Activated T-helper 1 cell treated with anti-CD3 and anti-CD28 coated beads, Interleukin-12 subunit alpha, Interleukin-12 subunit beta, Interleukin-2, Interleukin-4 antibody, amounts not matched to agents 30 ng/mL and 10 ng/mL and 1 ng/mL, durations not matched to agents 14 hours and 24 hours and 36 hours (primary cell): Measurements from ENCODE around the gene NELL1. TPM values are rescaled to one million over a fixed set of nuclear protein-coding genes. Genes with fewer than 3 reads are reported as not detected.

Experiments used
- DNase-seq: peaks from one replicate; pipeline ENCODE4 v3.0.0; 2021; ENCODE audit warnings: low spot score
- H3K27ac Mint-ChIP-seq: one replicate; pipeline ENCODE4 v1.8.0; 2021; ENCODE audit warnings: mild to moderate bottlenecking, mixed read lengths
- H3K27me3 Mint-ChIP-seq: one replicate; pipeline ENCODE4 v1.8.0; 2022; ENCODE audit warnings: mild to moderate bottlenecking, moderate library complexity, mixed read lengths; ENCODE audit not compliant: insufficient read depth
- H3K36me3 Mint-ChIP-seq: one replicate; pipeline ENCODE4 v1.8.0; 2021; ENCODE audit warnings: low read depth, mixed read lengths
- H3K4me1 Mint-ChIP-seq: one replicate; pipeline ENCODE4 v1.8.0; 2021; ENCODE audit warnings: low read depth, mixed read lengths
- H3K4me3 Mint-ChIP-seq: one replicate; pipeline ENCODE4 v1.8.0; 2021; ENCODE audit warnings: mild to moderate bottlenecking, moderate library complexity, mixed read lengths
- H3K9me3 Mint-ChIP-seq: one replicate; pipeline ENCODE4 v1.8.0; 2021; ENCODE audit warnings: mixed read lengths
- intact Hi-C: fragments of 100-400 bp; cut with micrococcal nuclease; formaldehyde crosslinking; loops from one replicate; pipeline ENCODE4 v1.15.1; 2024
- total RNA-seq: library from RNA; stranded (reverse); gene quantifications from 2 replicates; pipeline ENCODE4 v1.2.3, GENCODE V29; 2022

The NELL1 gene
- total RNA-seq, 1 donor from 2014 or later, result not detected

DNA sequence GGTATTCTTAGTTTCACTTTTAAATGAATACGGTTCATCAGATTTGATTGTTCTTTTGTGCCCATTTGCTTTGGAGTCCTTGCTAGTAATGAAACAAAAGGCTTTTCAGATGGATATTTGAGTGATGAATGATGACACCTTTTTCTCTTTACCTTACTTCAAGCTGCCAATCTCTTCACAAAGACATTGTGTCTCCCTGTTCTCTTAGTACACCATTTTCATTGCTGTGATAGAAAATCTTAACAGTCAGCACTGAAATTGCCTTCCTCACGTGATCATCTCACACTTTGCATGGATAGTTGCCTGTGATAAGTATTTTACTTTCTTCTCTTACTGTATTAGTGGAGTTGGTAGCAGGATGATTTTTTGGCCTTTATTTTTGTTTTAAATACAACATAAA, 396.6 kb downstream of the NELL1 start:
- Mint-ChIP-seq H3K9me3 (peaks cover 16% of the 10 kb centered on the region), H3K36me3 (no peaks in the 10 kb centered on the region), H3K27ac (no peak overlapping the region)

DNA sequence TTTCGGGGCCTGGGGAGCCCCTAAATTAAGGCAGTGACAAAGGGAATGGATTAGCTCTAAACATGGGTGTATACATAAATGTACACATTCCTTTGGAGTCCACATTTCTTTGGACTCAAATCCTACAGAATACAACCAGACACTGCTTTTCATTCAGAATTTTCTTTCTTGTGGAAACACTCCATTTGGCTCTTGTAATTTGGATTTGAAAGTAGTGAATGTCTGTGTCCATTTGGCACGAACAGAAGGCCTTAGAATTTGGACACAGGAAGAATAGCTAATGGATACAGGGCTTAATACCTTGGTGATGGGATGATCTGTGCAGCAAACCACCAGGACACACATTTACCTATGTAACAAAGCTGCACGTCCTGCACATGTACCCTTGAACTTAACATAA, 399.5 kb downstream of the NELL1 start:
- intact Hi-C loops, result no loop called here
- H3K4me3 Mint-ChIP-seq, result no peak overlapping the region

More for the DNA sequence above, 396.6 kb downstream of the NELL1 start:
- no peak overlapping the region for H3K4me3 Mint-ChIP-seq
- DNase-seq, result no peak
- no peaks in the 10 kb centered on the region for H3K4me1 Mint-ChIP-seq
- no peaks in the 10 kb centered on the region for H3K27me3 Mint-ChIP-seq
- intact Hi-C loops, result no loop called here

GRCh38 chr11:21069909-21070308, 400.5 kb downstream of the NELL1 start:
- Mint-ChIP-seq H3K9me3 (no peaks in the 10 kb centered on the region), H3K36me3 (no peaks in the 10 kb centered on the region), H3K4me3 (no peak overlapping the region), H3K27ac (no peak overlapping the region), H3K4me1 (no peaks in the 10 kb centered on the region), H3K27me3 (no peaks in the 10 kb centered on the region)
- no peak for DNase-seq
- intact Hi-C loops, result no loop called here

More for the DNA sequence above, 399.5 kb downstream of the NELL1 start:
- no peak for DNase-seq
- H3K36me3 Mint-ChIP-seq, result no peaks in the 10 kb centered on the region
- H3K4me1 Mint-ChIP-seq, result no peaks in the 10 kb centered on the region
- no peaks in the 10 kb centered on the region for H3K27me3 Mint-ChIP-seq
- H3K9me3 Mint-ChIP-seq, result peaks cover 4% of the 10 kb centered on the region
- no peak overlapping the region for H3K27ac Mint-ChIP-seq

- Mint-ChIP-seq H3K9me3 (peaks cover 5% of the 10 kb centered on the region), H3K4me3 (no peak overlapping the region), H3K36me3 (no peaks in the 10 kb centered on the region), H3K27me3 (no peaks in the 10 kb centered on the region), H3K4me1 (no peaks in the 10 kb centered on the region), H3K27ac (no peak overlapping the region)
- intact Hi-C loops, result no loop called here
- DNase-seq, result no peak
Observed at GRCh38 chr11:21072558-21072957, 403.2 kb downstream of the NELL1 start.

DNA sequence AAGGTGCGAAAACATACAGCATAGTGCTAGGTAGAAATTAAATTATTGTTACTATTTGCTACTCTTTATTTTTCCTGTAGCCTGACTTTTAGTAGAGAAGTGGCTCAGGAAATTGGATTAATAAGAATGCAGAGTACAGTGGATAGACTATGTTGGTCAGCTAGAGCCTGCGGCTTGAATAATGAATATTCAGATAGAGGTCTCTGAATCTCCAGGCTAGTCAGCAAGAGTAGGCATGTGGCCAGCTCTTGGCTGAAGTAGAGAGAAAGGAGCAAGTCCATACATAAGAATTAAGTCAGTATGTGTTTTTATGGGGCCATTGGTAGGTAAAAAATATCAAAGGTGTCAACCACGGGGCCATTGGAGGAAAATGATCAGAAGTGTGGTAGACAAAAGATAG, 413.5 kb downstream of the NELL1 start:
- H3K27ac Mint-ChIP-seq, result no peak overlapping the region
- intact Hi-C loops, result no loop called here
- no peaks in the 10 kb centered on the region for H3K4me1 Mint-ChIP-seq
- H3K9me3 Mint-ChIP-seq, result no peaks in the 10 kb centered on the region
- no peaks in the 10 kb centered on the region for H3K27me3 Mint-ChIP-seq
- H3K36me3 Mint-ChIP-seq, result no peaks in the 10 kb centered on the region
- no peak overlapping the region for H3K4me3 Mint-ChIP-seq
- DNase-seq, result no peak

- H3K27me3 Mint-ChIP-seq, result no peaks in the 10 kb centered on the region
- intact Hi-C loops, result no loop called here
- no peaks in the 10 kb centered on the region for H3K4me1 Mint-ChIP-seq
- H3K4me3 Mint-ChIP-seq, result no peak overlapping the region
- H3K27ac Mint-ChIP-seq, result no peak overlapping the region
- no peak for DNase-seq
- H3K9me3 Mint-ChIP-seq, result peaks cover 4% of the 10 kb centered on the region
- no peaks in the 10 kb centered on the region for H3K36me3 Mint-ChIP-seq
Observed at GRCh38 chr11:21088930-21089329, 419.5 kb downstream of the NELL1 start.

DNA sequence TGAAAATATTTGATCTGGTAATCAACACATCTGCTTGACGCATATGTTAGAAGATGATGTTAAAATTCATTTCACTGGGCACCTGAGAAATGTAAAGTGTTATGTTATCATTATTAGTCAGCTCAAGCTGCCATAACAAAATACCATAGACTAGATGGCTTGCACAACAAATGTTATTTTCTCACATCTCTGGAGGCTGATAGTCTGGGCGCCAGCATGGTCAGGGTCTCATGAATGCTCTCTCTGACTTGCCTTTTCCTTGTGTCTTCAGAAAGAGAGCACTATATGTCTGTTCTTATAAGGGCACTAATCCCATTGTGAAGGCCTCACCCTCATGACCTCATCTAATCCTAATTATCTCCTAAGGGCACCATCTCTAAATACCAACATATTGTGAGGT, 435.3 kb downstream of the NELL1 start:
- no peak overlapping the region for H3K4me3 Mint-ChIP-seq
- no peak for DNase-seq
- intact Hi-C loops, result no loop called here
- H3K27me3 Mint-ChIP-seq, result no peaks in the 10 kb centered on the region
- no peaks in the 10 kb centered on the region for H3K9me3 Mint-ChIP-seq
- H3K36me3 Mint-ChIP-seq, result no peaks in the 10 kb centered on the region
- no peaks in the 10 kb centered on the region for H3K4me1 Mint-ChIP-seq
- no peak overlapping the region for H3K27ac Mint-ChIP-seq

DNA sequence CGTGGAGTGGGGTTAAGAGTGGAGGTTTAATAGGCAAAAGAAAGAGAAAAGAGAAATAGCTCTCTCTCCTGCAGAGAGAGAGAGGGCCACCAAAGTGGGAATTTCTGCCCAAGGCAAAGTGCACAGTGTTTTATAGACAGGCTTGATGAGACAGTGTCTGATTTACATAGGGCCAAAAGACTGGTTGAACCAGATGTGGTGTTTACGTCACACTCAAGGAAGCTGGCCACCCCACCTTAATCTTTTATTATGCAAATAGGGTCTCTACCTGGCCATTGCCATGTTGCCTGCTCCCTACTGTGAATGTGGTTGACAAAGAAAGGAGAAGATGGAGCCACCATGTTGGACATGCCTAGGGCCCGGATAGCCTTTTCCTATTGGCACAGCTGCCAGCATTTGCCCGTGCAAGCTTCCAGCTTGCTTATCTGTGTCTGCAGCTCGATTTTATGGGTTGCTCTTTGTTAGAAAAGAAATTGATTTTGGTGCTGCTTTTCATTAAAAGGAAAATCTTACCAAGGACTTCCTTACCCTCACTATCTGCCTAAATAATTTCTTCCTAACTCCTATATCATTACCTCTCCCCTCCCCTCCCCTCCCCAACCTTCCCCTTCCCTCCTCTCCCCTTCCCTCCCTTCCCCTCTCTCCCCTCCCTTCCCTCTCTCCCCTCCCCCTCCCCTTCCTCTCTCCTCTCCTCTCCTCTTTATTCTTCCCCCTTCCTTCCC, 436.0 kb downstream of the NELL1 start:
- no peak for DNase-seq
- H3K36me3 Mint-ChIP-seq, result no peaks in the 10 kb centered on the region
- no peak overlapping the region for H3K27ac Mint-ChIP-seq
- intact Hi-C loops, result no loop called here
- H3K27me3 Mint-ChIP-seq, result no peaks in the 10 kb centered on the region
- H3K4me3 Mint-ChIP-seq, result no peak overlapping the region
- H3K9me3 Mint-ChIP-seq, result no peaks in the 10 kb centered on the region
- H3K4me1 Mint-ChIP-seq, result no peaks in the 10 kb centered on the region

DNA sequence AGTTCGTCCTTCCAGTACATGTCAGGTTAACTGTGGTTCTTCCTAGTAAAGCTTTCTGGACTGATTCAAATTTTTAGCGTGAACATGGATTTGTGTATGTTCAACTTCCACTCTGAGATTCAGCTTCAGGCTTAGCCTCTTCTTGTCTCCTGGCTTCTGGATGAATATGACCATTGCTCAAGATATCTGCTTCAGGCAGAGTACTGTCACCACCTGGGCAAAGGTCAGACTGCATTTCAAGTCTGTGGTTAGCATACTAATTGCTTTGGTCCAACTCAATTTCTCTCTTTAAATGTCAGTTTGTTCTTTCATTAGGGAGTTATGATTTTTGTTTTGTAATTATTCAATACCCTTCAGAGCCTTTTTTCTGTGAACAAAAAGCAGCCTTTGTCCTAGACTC, 440.0 kb downstream of the NELL1 start:
- Mint-ChIP-seq H3K9me3 (peaks cover 5% of the 10 kb centered on the region), H3K4me1 (no peaks in the 10 kb centered on the region), H3K4me3 (no peak overlapping the region), H3K36me3 (no peaks in the 10 kb centered on the region), H3K27me3 (no peaks in the 10 kb centered on the region), H3K27ac (no peak overlapping the region)
- DNase-seq, result no peak
- intact Hi-C loops, result no loop called here

DNA sequence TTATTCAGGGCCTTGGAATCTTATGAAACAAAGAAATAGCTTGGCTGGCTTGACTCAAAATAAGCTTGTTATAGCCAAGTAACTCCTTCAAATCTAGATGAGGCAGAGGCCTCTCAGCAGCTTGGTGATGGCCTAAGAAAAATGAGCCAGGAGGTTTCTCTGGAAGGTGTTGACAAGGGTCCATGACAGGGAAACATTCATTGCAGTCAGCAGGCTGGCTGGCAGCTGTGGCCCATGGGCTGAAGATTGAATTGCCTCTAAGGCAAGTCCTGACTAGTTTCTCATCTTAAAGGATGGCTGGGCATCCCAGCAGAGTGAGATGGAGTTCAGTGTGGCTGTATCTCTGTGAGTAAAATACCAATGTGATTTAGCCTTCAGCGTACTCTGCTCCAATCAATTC, 441.0 kb downstream of the NELL1 start:
- H3K27me3 Mint-ChIP-seq, result no peaks in the 10 kb centered on the region
- intact Hi-C loops, result no loop called here
- no peaks in the 10 kb centered on the region for H3K4me1 Mint-ChIP-seq
- peaks cover 5% of the 10 kb centered on the region for H3K9me3 Mint-ChIP-seq
- no peak overlapping the region for H3K27ac Mint-ChIP-seq
- no peaks in the 10 kb centered on the region for H3K36me3 Mint-ChIP-seq
- H3K4me3 Mint-ChIP-seq, result no peak overlapping the region
- DNase-seq, result no peak

DNA sequence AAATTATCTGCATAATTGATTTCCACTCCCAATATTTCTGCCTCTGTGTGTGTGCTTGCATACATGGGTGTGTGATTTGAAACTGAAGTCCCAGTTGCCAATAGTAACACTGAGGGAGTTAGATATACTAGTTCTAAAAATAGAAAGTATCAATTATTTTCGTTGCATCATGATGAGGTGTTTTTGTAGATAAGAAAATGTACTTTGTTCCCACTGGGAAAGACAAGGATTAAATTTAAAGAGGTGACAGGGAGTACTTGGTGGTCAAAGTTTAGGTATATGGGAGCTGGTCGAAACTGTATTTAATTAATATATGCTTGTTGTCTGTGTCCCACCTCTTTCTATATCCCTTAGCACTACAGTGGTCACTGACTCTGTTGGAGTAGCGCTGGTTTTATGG, 444.5 kb downstream of the NELL1 start:
- Mint-ChIP-seq H3K4me3 (no peak overlapping the region), H3K27ac (no peak overlapping the region), H3K36me3 (no peaks in the 10 kb centered on the region), H3K9me3 (peaks cover 5% of the 10 kb centered on the region), H3K27me3 (no peaks in the 10 kb centered on the region), H3K4me1 (no peaks in the 10 kb centered on the region)
- DNase-seq, result no peak
- intact Hi-C loops, result no loop called here

GRCh38 chr11:21116009-21116408, 446.6 kb downstream of the NELL1 start:
- DNase-seq, result no peak
- intact Hi-C loops, result no loop called here
- no peak overlapping the region for H3K27ac Mint-ChIP-seq
- peaks cover 3% of the 10 kb centered on the region for H3K9me3 Mint-ChIP-seq
- H3K4me1 Mint-ChIP-seq, result no peaks in the 10 kb centered on the region
- H3K27me3 Mint-ChIP-seq, result no peaks in the 10 kb centered on the region
- no peaks in the 10 kb centered on the region for H3K36me3 Mint-ChIP-seq
- no peak overlapping the region for H3K4me3 Mint-ChIP-seq

- no peak overlapping the region for H3K27ac Mint-ChIP-seq
- no peak overlapping the region for H3K4me3 Mint-ChIP-seq
Observed at GRCh38 chr11:21119411-21119810, 450.0 kb downstream of the NELL1 start.

GRCh38 chr11:21121991-21122390, 452.6 kb downstream of the NELL1 start:
- Mint-ChIP-seq H3K4me3 (no peak overlapping the region), H3K9me3 (no peaks in the 10 kb centered on the region), H3K36me3 (no peaks in the 10 kb centered on the region), H3K27ac (no peak overlapping the region), H3K27me3 (no peaks in the 10 kb centered on the region), H3K4me1 (no peaks in the 10 kb centered on the region)
- DNase-seq, result no peak
- intact Hi-C loops, result no loop called here

More at GRCh38 chr11:21119411-21119810, 450.0 kb downstream of the NELL1 start:
- H3K4me1 Mint-ChIP-seq, result no peaks in the 10 kb centered on the region
- intact Hi-C loops, result no loop called here
- no peaks in the 10 kb centered on the region for H3K36me3 Mint-ChIP-seq
- H3K9me3 Mint-ChIP-seq, result no peaks in the 10 kb centered on the region
- DNase-seq, result no peak
- H3K27me3 Mint-ChIP-seq, result no peaks in the 10 kb centered on the region
